GM23248 (cell line): ENCODE data around the gene TARBP1. TPM values are rescaled to one million over a fixed set of nuclear protein-coding genes. Genes with fewer than 3 reads are reported as not detected.

Source experiments
- DNase-seq: peaks from one replicate; pipeline ENCODE4 v3.0.0-alpha.2; 2015
- H2AFZ ChIP-seq: fragments of 200-600 bp; sonication (generic); 2 replicates; pipeline ENCODE4 v1.6.1; 2016; ENCODE audit warnings: antibody characterized with exemption
- H3F3A ChIP-seq: fragments of 200-600 bp; sonication (generic); 2 replicates; pipeline ENCODE4 v1.6.1; 2016; ENCODE audit warnings: mild to moderate bottlenecking, antibody characterized with exemption, mixed run types; ENCODE audit not compliant: insufficient read depth
- H3K27ac ChIP-seq: fragments of 200-600 bp; sonication (generic); 2 replicates; pipeline ENCODE4 v1.5.1; 2016; ENCODE audit warnings: mild to moderate bottlenecking
- H3K27me3 ChIP-seq: fragments of 200-600 bp; sonication (generic); replicated peaks from 2 replicates; pipeline ENCODE4 v1.6.1; 2016; ENCODE audit warnings: mild to moderate bottlenecking; ENCODE audit not compliant: insufficient read depth
- H3K36me3 ChIP-seq: fragments of 200-600 bp; sonication (generic); 2 replicates; pipeline ENCODE4 v1.6.1; 2016; ENCODE audit warnings: low read depth, mild to moderate bottlenecking
- H3K4me1 ChIP-seq: fragments of 200-600 bp; sonication (generic); 2 replicates; pipeline ENCODE4 v1.6.1; 2016; ENCODE audit warnings: mild to moderate bottlenecking; ENCODE audit not compliant: insufficient read depth
- H3K4me2 ChIP-seq: fragments of 200-600 bp; sonication (generic); one replicate; pipeline ENCODE4 v1.6.1; 2016; ENCODE audit warnings: mild to moderate bottlenecking; ENCODE audit not compliant: unreplicated experiment
- H3K4me3 ChIP-seq: fragments of 200-600 bp; sonication (generic); 2 replicates; pipeline ENCODE4 v1.5.1; 2016; ENCODE audit warnings: mild to moderate bottlenecking
- H3K79me2 ChIP-seq: fragments of 200-600 bp; sonication (generic); 2 replicates; pipeline ENCODE4 v1.6.1; 2016; ENCODE audit warnings: mild to moderate bottlenecking; ENCODE audit not compliant: insufficient read depth
- H3K9ac ChIP-seq: fragments of 200-600 bp; sonication (generic); 2 replicates; pipeline ENCODE4 v1.6.1; 2016; ENCODE audit warnings: mild to moderate bottlenecking
- H3K9me2 ChIP-seq: fragments of 200-600 bp; sonication (generic); 2 replicates; pipeline ENCODE4 v1.6.1; 2016; ENCODE audit warnings: mixed run types, mild to moderate bottlenecking, moderate library complexity; ENCODE audit not compliant: insufficient read depth
- H3K9me3 ChIP-seq: fragments of 200-600 bp; sonication (generic); one replicate; pipeline ENCODE4 v1.6.1; 2017; ENCODE audit warnings: low read depth
- H4K20me1 ChIP-seq: fragments of 200-600 bp; sonication (generic); 2 replicates; pipeline ENCODE4 v1.6.0; 2016; ENCODE audit not compliant: insufficient read depth
- EZH2 ChIP-seq: fragments of 200-600 bp; sonication (generic); IDR thresholded peaks from 2 replicates; pipeline ENCODE4 v1.6.1; 2018; ENCODE audit warnings: antibody characterized with exemption, mild to moderate bottlenecking; ENCODE audit not compliant: insufficient read depth, poor library complexity, severe bottlenecking
- EZH2phosphoT487 ChIP-seq: fragments of 200-600 bp; sonication (generic); IDR thresholded peaks from 2 replicates; pipeline ENCODE4 v1.6.1; 2018; ENCODE audit warnings: antibody characterized with exemption, moderate library complexity, mild to moderate bottlenecking, low read depth; ENCODE audit not compliant: insufficient read depth
- WGBS, 2 experiments: methylation state at CpG; one replicate each; pipeline ENCODE4 v1.1.6; 2015 to 2017; ENCODE audit warnings: low lambda C conversion rate in 2 of 2, low coverage in 1 of 2; ENCODE audit errors: missing lambda C conversion rate in 2 of 2; 5-methylcytosine and 5-hydroxymethylcytosine counted together
- in situ Hi-C: fragments of 300-500 bp; cut with MboI; formaldehyde crosslinking; loops from 2 replicates; pipeline ENCODE4 v1.15.0; 2020
- polyA plus RNA-seq: library from polyadenylated mRNA; unstranded; fragments of >200 nt; fragmentation: Nextera tagmentation; extraction: Ambion mirVana; gene quantifications from 2 replicates; pipeline ENCODE4 v1.2.1, GENCODE V29; 2016
- total RNA-seq: library from RNA; depleted of rRNA; stranded (reverse); fragments of >200 nt; shearing (Covaris generic); gene quantifications from 2 replicates; pipeline ENCODE4 v1.2.3, GENCODE V29; 2014

Gene TARBP1
- total and polyA plus RNA-seq, 2 experiments from 2014 or later = 5.2 to 11.9 TPM

GRCh38 chr1:234477386-234478151, 1.4 kb downstream of the TARBP1 start:
- 23 to 24% methylated on average over 15 of the region's 15 CpGs for WGBS, 2 experiments
- H3F3A ChIP-seq = peaks cover 10% of the 10 kb centered on the region
- no peaks in the 10 kb centered on the region for H3K36me3 ChIP-seq
- no peaks in the 10 kb centered on the region for H3K4me1 ChIP-seq
- no peaks in the 10 kb centered on the region for H3K9me2 ChIP-seq
- no peaks in the 10 kb centered on the region for H3K27me3 ChIP-seq
- no peak overlapping the region for H3K27ac ChIP-seq
- no peaks in the 10 kb centered on the region for H4K20me1 ChIP-seq
- TF ChIP-seq EZH2 = no peak
- TF ChIP-seq EZH2phosphoT487 = no peak
- in situ Hi-C loops = loop anchor here (25.0 kb wide), 1 partner anchor 260 kb away; no protein-coding TSS in a partner anchor
- no peaks in the 10 kb centered on the region for H3K9me3 ChIP-seq
- H2AFZ ChIP-seq = peak overlapping the region; percentile 88
- peak overlapping the region; percentile 92 for H3K4me3 ChIP-seq
- DNase-seq = peak; percentile 6
- peak overlapping the region; percentile 89 for H3K4me2 ChIP-seq
- peak overlapping the region; percentile 79 for H3K9ac ChIP-seq
- peaks cover 31% of the 10 kb centered on the region for H3K79me2 ChIP-seq

- H3K4me3 ChIP-seq = no peak overlapping the region
- no peaks in the 10 kb centered on the region for H4K20me1 ChIP-seq
- H3F3A ChIP-seq = peaks cover 10% of the 10 kb centered on the region
- DNase-seq = no peak
- no peaks in the 10 kb centered on the region for H3K27me3 ChIP-seq
- H3K4me1 ChIP-seq = no peaks in the 10 kb centered on the region
- no peaks in the 10 kb centered on the region for H3K36me3 ChIP-seq
- H2AFZ ChIP-seq = no peak overlapping the region
- no peaks in the 10 kb centered on the region for H3K9me3 ChIP-seq
- no peaks in the 10 kb centered on the region for H3K9me2 ChIP-seq
- peaks cover 35% of the 10 kb centered on the region for H3K79me2 ChIP-seq
- no peak for TF ChIP-seq EZH2
- TF ChIP-seq EZH2phosphoT487 = no peak
- H3K4me2 ChIP-seq = no peak overlapping the region
- WGBS, 2 experiments = 76 to 78% methylated on average over 5 of the region's 5 CpGs
- no peak overlapping the region for H3K9ac ChIP-seq
- in situ Hi-C loops = loop anchor here (25.0 kb wide), 1 partner anchor 261 kb away; no protein-coding TSS in a partner anchor
- H3K27ac ChIP-seq = no peak overlapping the region
These were observed 2.8 kb downstream of the TARBP1 start for GRCh38 chr1:234476172-234476571.

- H3K79me2 ChIP-seq = peaks cover 35% of the 10 kb centered on the region
- no peaks in the 10 kb centered on the region for H3K9me3 ChIP-seq
- no peaks in the 10 kb centered on the region for H3K4me1 ChIP-seq
- H3K27me3 ChIP-seq = no peaks in the 10 kb centered on the region
- H3K4me3 ChIP-seq = no peak overlapping the region
- DNase-seq = no peak
- no peak overlapping the region for H3K4me2 ChIP-seq
- no peak overlapping the region for H3K27ac ChIP-seq
- H3K9me2 ChIP-seq = no peaks in the 10 kb centered on the region
- no peaks in the 10 kb centered on the region for H3K36me3 ChIP-seq
- peaks cover 10% of the 10 kb centered on the region for H3F3A ChIP-seq
- 76 to 83% methylated on average over 12 of the region's 12 CpGs for WGBS, 2 experiments
- TF ChIP-seq EZH2 (no peak), EZH2phosphoT487 (no peak)
- no peaks in the 10 kb centered on the region for H4K20me1 ChIP-seq
- H2AFZ ChIP-seq = no peak overlapping the region
- in situ Hi-C loops = loop anchor here (25.0 kb wide), 1 partner anchor 262 kb away; no protein-coding TSS in a partner anchor
- no peak overlapping the region for H3K9ac ChIP-seq
These were observed 3.7 kb downstream of the TARBP1 start for GRCh38 chr1:234475167-234475793.

GRCh38 chr1:234474375-234474774, 4.6 kb downstream of the TARBP1 start:
- DNase-seq = no peak
- H3K9me2 ChIP-seq = no peaks in the 10 kb centered on the region
- no peaks in the 10 kb centered on the region for H4K20me1 ChIP-seq
- TF ChIP-seq EZH2phosphoT487 (no peak), EZH2 (no peak)
- no peak overlapping the region for H3K9ac ChIP-seq
- peaks cover 35% of the 10 kb centered on the region for H3K79me2 ChIP-seq
- H3K27ac ChIP-seq = no peak overlapping the region
- no peak overlapping the region for H3K4me3 ChIP-seq
- in situ Hi-C loops = no loop called here
- no peak overlapping the region for H3K4me2 ChIP-seq
- H3F3A ChIP-seq = peaks cover 2% of the 10 kb centered on the region
- no peaks in the 10 kb centered on the region for H3K4me1 ChIP-seq
- H3K27me3 ChIP-seq = no peaks in the 10 kb centered on the region
- no peaks in the 10 kb centered on the region for H3K36me3 ChIP-seq
- 73 to 74% methylated on average over 2 of the region's 2 CpGs for WGBS, 2 experiments
- no peaks in the 10 kb centered on the region for H3K9me3 ChIP-seq
- H2AFZ ChIP-seq = no peak overlapping the region
